Tibial artery (tissue), 4 donors: Measurements from ENCODE around the gene RGS14.

Experiments
- DNase-seq, 2 donors: peaks; one replicate each; pipeline ENCODE4 v3.0.0-alpha.2; 2019
- H3K27ac ChIP-seq, 2 donors: fragments of 200-600 bp; sonication (generic) in 1 of 2; 1 replicate in 1 of 2; 2 replicates in 1 of 2; pipeline ENCODE4 v1.5.1; 2018 to 2019; ENCODE audit warnings: mild to moderate bottlenecking in 1 of 2
- H3K27me3 ChIP-seq, 2 donors: fragments of 200-600 bp; sonication (generic) in 1 of 2; one replicate each; pipeline versions ENCODE4 v1.5.1 to v1.6.0; 2016 to 2019
- H3K36me3 ChIP-seq, 3 donors: fragments of 200-600 bp; sonication (generic) in 2 of 3; one replicate each; pipeline ENCODE4 v1.5.1; 2016 to 2019; ENCODE audit warnings: mild to moderate bottlenecking in 2 of 3
- H3K4me1 ChIP-seq, 4 donors: fragments of 200-600 bp; sonication (generic) in 2 of 4; 1 replicate in 3 of 4; 2 replicates in 1 of 4; pipeline ENCODE4 v1.5.1; 2016 to 2019
- H3K4me3 ChIP-seq, 2 donors: fragments of 200-600 bp; sonication (generic) in 1 of 2; 1 replicate in 1 of 2; 2 replicates in 1 of 2; pipeline ENCODE4 v1.5.1; 2018 to 2019; ENCODE audit warnings: mild to moderate bottlenecking in 2 of 2
- H3K9me3 ChIP-seq, 3 donors: fragments of 200-600 bp; sonication (generic) in 1 of 3; one replicate each; pipeline ENCODE4 v1.5.1; 2016 to 2019
- CTCF ChIP-seq, 2 experiments: fragments of 200-600 bp in 1 of 2; fragments of 450-650 bp in 1 of 2; IDR thresholded peaks; one replicate each; pipeline ENCODE4 v1.5.1; 2017 to 2019; ENCODE audit warnings: antibody characterized with exemption in 2 of 2, mild to moderate bottlenecking in 1 of 2, moderate library complexity in 1 of 2
- intact Hi-C: fragments of 100-400 bp; cut with DNase I; formaldehyde crosslinking; loops from one replicate; pipeline ENCODE4 v1.15.0; 2023; ENCODE audit warnings: low total_unique reads

Gene RGS14

GRCh38 chr5:177347699-177348098 lies 10.0 kb upstream of the RGS14 start:
- H3K27me3 ChIP-seq: no peaks in the 10 kb centered on the region
- H3K36me3 ChIP-seq: peaks cover 7 to 34% (median 17%) of the 10 kb centered on the region in 3 donors
- intact Hi-C loops: no loop called here
- H3K9me3 ChIP-seq: no peaks in the 10 kb centered on the region
- H3K27ac ChIP-seq: no peak overlapping the region
- no peak for TF ChIP-seq CTCF (IDR thresholded peaks at IDR 0.05)
- no peak overlapping the region for H3K4me3 ChIP-seq
- peaks cover 0 to 50% (median 30%) of the 10 kb centered on the region in 4 donors for H3K4me1 ChIP-seq
- no peak for DNase-seq

- DNase-seq: no peak
- Histone ChIP-seq H3K27ac (no peak overlapping the region), H3K36me3 (peaks cover 7 to 25% (median 13%) of the 10 kb centered on the region in 3 donors), H3K27me3 (no peaks in the 10 kb centered on the region), H3K4me3 (no peak overlapping the region), H3K4me1 (peaks cover 0 to 50% (median 30%) of the 10 kb centered on the region in 4 donors), H3K9me3 (no peaks in the 10 kb centered on the region)
- intact Hi-C loops: no loop called here
- TF ChIP-seq CTCF (IDR thresholded peaks at IDR 0.05): no peak
These were observed 8.4 kb upstream of the RGS14 start for GRCh38 chr5:177349362-177349647.

- Histone ChIP-seq H3K36me3 (peaks cover 7 to 22% (median 13%) of the 10 kb centered on the region in 3 donors), H3K4me3 (peak overlapping the region; percentile 70 to 90), H3K27me3 (no peaks in the 10 kb centered on the region), H3K9me3 (no peaks in the 10 kb centered on the region), H3K4me1 (peaks cover 0 to 50% (median 30%) of the 10 kb centered on the region in 4 donors), H3K27ac (no peak overlapping the region)
- intact Hi-C loops: no loop called here
- no peak for DNase-seq
- TF ChIP-seq CTCF (IDR thresholded peaks at IDR 0.05): no peak
These were observed 8.0 kb upstream of the RGS14 start for GRCh38 chr5:177349762-177350161.

GRCh38 chr5:177350776-177351391 lies 6.8 kb upstream of the RGS14 start:
- DNase-seq: no peak
- H3K4me3 ChIP-seq: peak overlapping the region; percentile 70 to 90
- H3K9me3 ChIP-seq: no peaks in the 10 kb centered on the region
- peaks cover 0 to 50% (median 28%) of the 10 kb centered on the region in 4 donors for H3K4me1 ChIP-seq
- intact Hi-C loops: no loop called here
- H3K36me3 ChIP-seq: peaks cover 7 to 20% (median 9%) of the 10 kb centered on the region in 3 donors
- H3K27ac ChIP-seq: peak overlapping the region; percentile 90 to 92
- no peak for TF ChIP-seq CTCF (IDR thresholded peaks at IDR 0.05)
- H3K27me3 ChIP-seq: no peaks in the 10 kb centered on the region

- H3K27ac ChIP-seq: peak within 1 kb of the TSS; percentile 90 to 92
- H3K27me3 ChIP-seq: no peaks in the 10 kb centered on the region
- no peak for TF ChIP-seq CTCF (IDR thresholded peaks at IDR 0.05)
- H3K36me3 ChIP-seq: peaks cover 7 to 20% (median 8%) of the 10 kb centered on the region in 3 donors
- H3K9me3 ChIP-seq: no peaks in the 10 kb centered on the region
- peak; percentile 93 to 95 for DNase-seq
- peaks cover 0 to 49% (median 27%) of the 10 kb centered on the region in 4 donors for H3K4me1 ChIP-seq
- peak within 1 kb of the TSS; percentile 70 to 90 for H3K4me3 ChIP-seq
- intact Hi-C loops: no loop called here
These were observed 6.1 kb upstream of the RGS14 start, which contains the start of gene LMAN2 for GRCh38 chr5:177351392-177352329. Gene LMAN2 (minus strand): TSS chr5:177351668. CDS start chr5:177351647, 21 bp downstream.
